PC-3 (cell line): Measurements from ENCODE around the gene CYP26C1.

Experiments
- EZH2 ChIP-seq: fragments of 300-600 bp; sonication (generic); IDR thresholded peaks from one replicate; pipeline ENCODE4 v1.6.1; 2017; ENCODE audit warnings: antibody characterized with exemption, mild to moderate bottlenecking, low read length; ENCODE audit not compliant: unreplicated experiment
- TF ChIP-seq, protein P1 (sequence below): fragments of 300-600 bp; sonication (generic); conservative IDR thresholded peaks from 2 replicates; pipeline ENCODE4 v1.5.1; 2017; ENCODE audit warnings: antibody characterized with exemption, low read depth, mild to moderate bottlenecking, low read length

- TF ChIP-seq, protein P1, sequence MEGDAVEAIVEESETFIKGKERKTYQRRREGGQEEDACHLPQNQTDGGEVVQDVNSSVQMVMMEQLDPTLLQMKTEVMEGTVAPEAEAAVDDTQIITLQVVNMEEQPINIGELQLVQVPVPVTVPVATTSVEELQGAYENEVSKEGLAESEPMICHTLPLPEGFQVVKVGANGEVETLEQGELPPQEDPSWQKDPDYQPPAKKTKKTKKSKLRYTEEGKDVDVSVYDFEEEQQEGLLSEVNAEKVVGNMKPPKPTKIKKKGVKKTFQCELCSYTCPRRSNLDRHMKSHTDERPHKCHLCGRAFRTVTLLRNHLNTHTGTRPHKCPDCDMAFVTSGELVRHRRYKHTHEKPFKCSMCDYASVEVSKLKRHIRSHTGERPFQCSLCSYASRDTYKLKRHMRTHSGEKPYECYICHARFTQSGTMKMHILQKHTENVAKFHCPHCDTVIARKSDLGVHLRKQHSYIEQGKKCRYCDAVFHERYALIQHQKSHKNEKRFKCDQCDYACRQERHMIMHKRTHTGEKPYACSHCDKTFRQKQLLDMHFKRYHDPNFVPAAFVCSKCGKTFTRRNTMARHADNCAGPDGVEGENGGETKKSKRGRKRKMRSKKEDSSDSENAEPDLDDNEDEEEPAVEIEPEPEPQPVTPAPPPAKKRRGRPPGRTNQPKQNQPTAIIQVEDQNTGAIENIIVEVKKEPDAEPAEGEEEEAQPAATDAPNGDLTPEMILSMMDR, result no peak
- TF ChIP-seq EZH2, result no peak
Measured at GRCh38 chr10:93068411-93069244, 8.0 kb downstream of the CYP26C1 start.
